GM19438 (cell line): ENCODE results near the gene OGFOD1.

Experiments used
- ATAC-seq: cut with Tn5 transposase; IDR thresholded peaks from one replicate; pipeline ENCODE4 v1.9.1; 2021; ENCODE audit warnings: low read depth; ENCODE audit not compliant: unreplicated experiment

The OGFOD1 gene

DNA sequence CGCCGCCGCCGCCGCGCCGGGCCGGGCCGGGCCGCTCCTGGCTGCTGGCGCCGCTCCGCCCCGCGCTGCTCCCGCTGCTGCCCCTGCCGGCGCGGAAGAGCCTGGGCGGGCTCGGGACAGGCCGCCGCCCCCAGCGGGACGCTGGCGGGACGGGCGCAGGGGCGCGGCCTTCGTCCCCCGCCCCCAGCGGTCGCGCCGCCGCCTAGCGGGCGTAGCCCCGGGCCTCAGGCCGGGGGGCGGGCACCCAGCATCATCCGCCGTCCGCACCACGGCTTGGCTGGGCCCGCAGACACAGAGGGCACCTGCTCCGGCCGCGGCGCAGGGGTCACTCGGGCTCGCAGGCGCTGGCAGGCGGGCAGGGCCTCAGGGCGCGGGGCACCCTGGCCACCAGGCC, 25.9 kb upstream of the OGFOD1 start, which contains the start of gene AMFR:
Gene AMFR, minus strand, starts transcription at position 107 of the 394 bp plus-strand sequence. CDS start 218 bp downstream, outside the sequence.
- peak; percentile 73 for ATAC-seq

DNA sequence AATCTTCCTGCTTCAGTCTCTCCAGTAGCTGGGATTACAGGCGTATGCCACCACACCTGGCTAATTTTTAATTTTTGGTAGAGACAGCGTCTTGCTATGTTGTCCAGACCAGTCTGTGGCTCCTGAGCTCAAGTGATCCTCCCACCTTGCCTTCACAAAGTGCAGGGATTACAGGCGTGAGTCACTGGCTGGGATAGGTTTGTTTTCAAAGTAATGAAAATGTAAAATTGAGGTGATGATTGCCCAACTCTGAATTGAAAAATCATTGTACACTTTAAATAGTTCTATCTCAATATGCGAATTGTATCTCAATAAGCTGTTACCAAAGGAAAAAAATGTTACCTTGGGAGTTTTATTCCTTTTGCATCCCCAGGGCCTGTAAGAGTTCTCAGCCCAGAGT, 24.8 kb upstream of the OGFOD1 start:
- no peak for ATAC-seq

DNA sequence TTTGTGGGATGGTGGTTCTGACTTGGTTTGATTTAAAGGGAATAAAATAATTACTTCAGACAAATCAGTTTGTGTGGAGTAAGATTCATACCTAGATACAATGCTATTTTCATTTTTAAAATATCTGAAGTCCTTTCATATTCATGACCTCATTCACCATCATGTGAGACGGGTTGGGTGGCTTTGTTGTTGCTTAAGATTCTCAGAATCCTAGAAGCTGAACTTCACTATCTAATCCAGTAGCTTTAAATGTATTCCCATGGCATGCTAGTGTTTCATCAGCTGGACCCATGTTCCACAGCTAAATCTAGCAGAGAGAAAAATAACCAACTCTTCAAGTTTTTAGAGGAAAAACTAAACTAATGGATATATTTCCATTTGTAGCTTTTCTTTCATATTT, 23.3 kb upstream of the OGFOD1 start:
- no peak for ATAC-seq

DNA sequence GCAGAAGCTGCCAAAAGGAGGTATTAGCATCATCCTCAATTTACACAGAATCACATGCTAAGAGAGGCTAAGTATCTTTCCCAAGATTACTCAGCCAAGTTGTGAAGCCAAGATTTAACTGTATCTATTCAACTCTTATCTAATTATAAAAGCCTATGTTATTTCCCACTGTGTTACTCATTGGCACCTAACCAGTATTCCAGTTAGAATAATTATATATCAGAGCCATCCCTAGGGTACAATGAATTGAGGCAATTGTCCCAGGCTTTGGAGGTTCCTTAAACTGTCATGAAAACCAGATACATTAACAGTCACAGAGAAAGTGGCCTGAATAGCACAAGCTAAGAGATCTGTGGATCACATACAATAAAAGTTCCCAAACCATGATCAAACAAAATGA, 15.1 kb upstream of the OGFOD1 start:
- no peak for ATAC-seq

DNA sequence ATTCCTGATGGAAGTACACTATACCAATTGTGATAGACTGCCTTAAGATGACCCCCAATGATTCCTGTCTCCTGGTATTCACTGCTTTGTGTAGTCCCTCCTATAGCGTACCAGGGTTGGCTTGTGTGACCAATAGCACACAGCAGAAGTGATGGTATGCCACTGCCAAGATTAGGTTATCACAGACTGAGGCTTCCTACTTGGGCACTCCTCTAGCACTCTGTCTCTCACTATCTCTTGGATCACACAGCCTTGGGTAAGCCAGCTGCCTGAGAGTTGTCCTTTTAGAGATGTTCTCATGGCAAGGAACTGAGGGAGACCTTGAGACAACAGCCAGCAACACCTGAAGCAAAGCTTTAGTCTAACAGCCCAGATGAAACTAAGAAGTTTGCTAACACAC, 13.3 kb upstream of the OGFOD1 start:
- no peak for ATAC-seq

DNA sequence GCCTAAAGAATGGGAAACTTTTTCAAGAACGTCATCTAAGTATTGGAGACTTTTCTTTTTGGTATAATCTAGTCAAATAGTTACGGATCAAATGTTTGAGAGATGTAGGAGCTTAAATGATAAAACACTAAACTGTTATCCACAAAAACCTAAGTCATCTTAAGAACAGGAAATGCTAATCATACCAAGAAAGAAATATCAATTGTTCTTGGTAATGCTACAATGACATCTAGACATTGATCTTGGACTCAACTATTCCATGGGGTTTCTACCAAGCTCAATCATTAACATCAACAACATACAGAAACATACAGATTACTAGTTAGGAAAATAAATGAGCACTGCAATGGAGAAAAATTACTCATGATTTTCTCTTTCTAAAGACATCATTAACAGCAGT, 4.1 kb upstream of the OGFOD1 start:
- no peak for ATAC-seq

DNA sequence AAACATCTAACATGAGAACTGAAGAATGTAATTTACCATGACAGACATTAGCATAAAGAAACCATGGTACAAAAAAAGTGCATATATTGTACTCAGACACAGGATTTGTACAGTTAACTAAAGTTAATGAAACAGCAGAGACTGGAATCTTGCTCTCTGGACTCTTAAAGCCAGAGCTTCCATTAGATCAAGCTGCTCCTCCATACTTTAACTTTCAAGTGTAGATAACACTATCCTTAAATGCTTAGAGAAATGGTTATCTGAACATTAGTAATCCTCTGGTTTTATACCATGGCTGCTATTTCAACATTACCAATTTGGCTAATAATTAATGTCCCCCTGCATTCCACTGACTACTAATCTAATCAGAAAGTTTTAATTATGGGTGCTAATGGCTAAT, 3.3 kb upstream of the OGFOD1 start:
- ATAC-seq = no peak

DNA sequence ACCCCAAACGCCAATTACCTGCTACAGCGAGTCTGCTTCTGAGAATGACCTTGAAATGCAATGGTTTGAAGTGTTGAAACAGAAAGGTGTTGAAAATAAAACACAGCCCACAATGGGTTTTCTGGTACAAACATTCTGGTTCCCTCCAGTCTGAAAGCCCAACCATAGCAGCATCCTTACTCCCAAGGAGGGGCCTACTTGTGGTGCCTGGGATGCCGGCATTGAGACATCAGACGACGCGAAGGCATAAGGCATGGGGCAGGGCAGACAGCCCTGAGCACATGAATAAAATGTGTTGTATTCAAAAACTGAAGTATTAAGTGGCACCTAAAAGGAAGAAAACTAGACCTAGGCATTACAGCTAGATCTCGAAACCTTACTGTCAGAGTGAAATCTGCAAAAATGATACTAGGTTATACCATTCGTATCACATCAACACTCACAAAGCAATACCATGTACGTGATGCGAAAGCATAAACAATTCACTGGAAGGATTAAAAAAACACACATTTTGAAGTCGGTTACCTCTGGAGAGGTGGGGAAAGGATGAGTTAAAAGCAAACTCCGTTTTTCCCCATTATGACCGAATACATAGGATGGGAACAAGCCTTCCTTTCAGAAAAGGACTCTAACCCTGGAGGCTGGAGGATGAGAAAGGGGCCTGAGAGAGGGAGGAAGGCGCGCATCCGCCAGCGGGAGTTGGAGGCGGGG, 924 bp upstream of the OGFOD1 start:
- peak; percentile 42 for ATAC-seq

DNA sequence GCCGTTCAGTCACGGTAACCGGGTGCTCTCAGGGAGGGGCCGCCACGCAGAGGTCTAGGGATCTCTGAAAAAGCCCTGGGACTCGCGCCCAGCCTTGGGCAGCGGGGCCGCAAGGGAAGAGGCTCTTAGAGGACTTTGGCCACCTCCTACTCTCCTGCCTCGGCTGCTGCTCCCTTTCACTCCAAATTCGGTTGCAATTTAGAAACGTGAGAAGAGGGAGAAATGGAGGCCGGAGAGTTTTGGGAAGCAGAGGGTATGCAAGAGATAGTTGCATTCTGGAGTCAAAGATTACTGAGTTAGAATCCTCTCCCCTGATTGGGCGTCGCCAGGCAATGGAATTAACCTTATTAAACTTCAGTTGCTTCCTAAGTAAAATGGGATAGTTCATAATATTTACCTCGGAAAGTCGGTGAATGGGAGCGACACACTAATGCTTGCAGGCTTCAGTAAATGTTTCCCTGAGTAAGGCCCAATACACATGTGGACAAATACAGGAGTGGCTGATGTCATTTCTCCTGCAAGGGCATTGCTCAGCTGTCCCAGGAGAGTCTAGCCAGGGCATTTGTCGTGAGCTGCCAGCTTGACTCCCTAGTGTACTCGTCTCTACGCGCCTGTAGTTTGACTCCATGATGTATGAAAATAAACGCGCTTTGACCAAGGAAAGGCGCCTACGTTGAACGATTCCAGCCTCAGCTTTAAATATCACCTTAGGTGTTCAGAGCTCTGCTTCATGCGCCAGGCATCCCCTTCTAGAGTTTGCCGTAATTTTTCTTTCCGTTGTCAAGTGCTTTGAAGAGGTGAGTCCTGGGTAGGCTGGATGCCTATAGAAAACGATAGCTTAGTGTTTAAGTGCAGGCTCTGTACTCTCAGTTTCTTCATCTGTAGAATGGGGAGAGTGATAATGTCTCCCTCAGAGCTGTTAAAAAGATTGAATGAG, 667 bp downstream of the OGFOD1 start:
- ATAC-seq = peak; percentile 42

DNA sequence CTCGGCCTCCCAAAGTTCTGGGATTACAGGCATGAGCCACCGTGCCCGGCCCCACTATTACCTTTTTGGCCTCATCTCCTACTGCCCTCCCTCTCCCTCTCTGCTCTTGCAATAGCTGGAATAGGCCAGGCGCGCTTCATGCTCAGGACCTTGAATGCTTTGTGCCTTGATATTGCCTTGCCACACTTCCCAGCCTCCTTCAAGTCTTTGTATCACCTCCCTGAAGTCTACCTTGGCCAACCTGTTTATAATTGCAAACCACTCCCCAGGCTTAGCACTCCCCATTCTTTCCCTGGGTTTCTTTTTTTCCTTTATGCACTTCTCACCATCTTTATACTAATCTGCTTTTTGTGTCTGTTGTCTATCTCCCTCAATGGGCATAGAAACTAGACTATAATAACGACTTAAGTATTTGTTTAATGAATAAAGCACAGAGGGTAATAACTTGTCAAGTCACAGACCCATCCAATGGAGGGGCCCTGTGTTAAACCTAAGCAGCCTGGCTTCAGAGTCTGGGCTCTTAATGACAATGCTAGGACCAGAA, 6.6 kb downstream of the OGFOD1 start:
- no peak for ATAC-seq

DNA sequence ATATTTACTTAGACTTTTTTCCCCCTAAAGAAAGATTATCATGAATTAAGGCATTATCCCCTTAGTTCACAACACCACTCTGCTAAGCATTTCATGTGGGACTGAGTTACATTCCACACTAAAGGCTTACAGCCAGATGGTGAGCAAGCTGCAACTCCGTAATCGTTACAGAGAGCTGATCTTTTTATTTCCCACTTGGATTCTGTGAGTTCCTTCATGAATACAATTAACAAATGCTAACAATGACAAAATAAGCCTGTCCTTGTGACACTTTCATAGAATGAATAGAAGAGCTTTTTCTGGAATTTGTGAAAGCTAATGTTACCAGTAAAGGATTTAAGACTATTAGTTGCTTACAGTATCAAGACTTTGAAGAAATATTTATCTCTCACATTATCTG, 8.7 kb downstream of the OGFOD1 start:
- no peak for ATAC-seq

DNA sequence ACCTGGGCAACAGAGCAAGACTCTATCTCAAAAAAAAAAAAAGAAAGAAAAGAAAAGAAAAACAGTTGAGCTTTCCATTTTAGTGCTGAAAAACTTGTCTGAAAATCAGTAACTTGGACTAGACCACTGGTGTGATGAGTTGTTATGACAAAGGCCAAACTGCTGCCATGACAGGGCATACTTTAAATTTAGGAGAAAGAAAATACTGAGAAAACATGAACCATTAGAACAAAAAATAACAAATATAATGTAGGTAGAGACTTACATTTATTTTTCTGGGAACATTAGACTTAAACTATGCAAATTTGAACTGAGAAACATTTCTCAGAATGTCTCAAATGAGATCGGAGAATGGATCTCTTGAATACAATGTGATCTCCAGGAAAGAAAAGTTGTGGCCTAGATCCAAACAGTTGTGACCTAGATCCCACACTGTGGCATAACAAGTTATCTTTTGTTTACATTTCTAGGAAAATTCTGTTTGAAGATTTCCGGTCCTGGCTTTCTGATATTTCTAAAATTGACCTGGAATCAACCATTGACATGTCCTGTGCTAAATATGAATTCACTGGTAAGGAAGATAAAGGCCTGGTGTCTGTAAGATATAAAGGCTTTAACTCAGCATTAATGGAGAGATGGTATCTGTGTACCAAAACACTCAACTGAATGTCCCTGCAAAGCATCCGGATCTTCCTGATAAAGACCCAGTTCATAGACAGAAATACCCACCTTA, 10.9 kb downstream of the OGFOD1 start:
- ATAC-seq = no peak

DNA sequence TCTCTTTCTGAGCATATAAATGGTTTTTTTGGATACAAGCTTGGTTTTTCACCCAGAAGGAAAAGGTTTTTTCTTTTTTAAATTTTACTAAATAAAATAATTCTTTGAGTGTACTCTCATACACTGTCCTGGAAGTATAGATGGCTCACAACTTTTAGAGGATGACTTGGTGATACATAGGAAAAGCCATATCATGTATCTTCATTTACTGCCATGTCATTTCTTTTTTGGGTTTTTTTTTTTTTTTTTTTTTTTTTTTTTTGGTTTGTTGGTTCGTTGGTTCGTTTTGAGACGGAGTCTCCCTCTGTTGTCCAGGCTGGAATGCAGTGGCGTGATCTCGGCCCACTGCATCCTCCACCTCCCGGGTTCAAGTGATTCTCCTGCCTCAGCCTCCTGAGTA, 11.8 kb downstream of the OGFOD1 start:
- no peak for ATAC-seq

DNA sequence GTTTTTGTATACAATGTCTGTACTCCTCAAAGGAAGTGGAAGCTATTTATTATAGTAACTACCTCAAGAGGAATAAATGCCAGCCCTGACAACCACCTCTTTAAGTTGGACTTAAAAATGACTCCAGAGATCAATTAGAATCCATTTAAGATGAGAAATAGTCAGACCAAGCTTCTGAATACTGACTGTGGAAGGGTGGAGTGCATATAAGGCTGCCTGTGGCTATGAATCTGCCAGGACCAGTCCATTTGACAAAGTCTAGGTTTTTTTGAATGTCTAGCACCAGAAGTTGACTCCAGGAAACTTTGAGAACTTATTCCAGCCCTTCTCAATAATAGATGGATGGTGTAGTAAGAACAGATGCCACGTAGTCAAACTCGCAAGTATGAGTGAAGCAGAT, 15.0 kb downstream of the OGFOD1 start:
- ATAC-seq = no peak

DNA sequence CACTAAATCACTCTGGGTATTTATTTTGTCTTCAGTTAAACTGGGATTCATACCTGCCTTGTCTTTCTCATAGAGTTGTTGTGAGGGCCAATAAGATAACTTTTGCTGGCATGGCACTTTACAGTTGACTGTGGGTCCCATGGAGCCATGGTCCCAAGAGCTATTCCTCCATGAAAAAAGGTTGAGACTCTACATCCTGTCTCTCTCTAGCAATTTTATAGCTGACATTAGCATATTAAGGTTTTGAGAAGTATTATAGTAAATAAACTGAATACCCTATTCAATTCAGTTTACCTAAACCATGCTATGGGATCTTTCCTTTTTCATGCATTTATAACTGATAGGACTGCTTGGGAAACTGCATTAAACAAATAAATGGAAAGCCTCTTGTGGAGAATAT, 17.4 kb downstream of the OGFOD1 start:
- no peak for ATAC-seq

DNA sequence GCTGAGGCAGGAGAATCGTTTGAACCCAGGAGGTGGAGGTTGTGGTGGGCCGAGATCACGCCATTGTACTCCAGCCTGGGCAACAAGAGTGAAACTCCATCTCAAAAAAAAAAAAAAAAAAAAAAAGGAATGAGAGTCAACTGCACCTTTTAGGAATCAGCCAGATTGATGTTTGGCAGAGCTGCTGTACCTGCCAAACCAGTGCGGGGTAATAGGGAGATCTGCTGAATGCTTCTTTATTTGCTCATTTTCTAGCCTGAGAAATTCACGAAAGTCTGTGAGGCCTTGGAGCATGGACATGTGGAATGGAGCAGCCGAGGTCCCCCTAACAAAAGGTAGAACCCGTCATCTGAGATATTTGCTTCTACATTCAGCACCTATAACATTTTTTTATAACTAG, 18.4 kb downstream of the OGFOD1 start:
- ATAC-seq = no peak

DNA sequence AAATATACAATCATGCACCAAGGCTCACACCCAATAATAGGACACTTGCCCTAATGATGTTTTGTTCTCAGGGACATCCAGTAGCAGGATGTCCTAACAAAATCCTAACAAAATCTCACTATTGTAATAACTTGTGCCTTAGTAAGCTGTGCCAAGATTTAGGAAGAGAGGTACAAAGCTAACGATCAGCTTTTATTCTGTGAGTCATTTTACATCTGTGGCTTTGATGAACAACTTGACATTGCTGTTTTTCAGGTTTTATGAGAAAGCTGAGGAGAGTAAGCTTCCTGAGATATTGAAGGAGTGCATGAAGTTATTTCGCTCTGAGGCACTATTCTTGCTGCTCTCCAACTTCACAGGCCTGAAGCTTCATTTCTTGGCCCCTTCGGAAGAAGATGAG, 18.9 kb downstream of the OGFOD1 start:
- no peak for ATAC-seq

DNA sequence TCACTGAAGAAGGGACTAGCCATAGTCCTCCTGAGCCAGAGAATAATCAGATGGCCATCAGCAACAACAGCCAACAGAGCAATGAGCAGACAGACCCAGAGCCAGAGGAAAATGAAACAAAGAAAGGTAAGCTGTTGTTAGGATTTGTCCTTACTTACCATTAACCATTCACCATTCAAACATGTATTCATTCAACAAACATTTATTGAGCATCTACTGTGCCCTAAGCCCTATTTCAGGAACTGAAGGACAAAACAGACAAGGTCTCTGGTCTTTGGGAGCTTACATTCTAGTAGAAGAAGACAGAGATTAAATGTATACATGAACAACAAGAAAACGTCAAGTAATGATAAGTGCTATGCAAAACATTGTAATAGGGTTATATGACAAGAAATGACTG, 19.3 kb downstream of the OGFOD1 start:
- ATAC-seq = no peak

DNA sequence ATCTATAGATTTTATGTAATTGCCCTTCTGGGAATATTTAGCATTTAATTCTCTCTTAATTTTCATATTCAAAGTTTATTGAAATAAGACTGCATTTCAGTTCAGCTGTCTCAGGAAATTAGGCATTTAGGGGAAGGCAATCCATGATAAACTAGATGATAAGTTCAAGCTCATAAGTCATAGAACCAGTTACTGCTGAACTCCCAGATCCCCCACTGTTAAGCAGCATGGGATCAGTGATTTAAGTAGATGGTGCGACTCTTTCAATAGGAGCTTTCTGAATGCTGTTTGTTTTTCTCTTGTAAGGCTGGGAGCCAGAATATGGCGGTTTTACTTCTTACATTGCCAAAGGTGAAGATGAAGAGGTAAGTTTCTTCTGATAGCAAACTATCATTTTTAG, 23.8 kb downstream of the OGFOD1 start:
- ATAC-seq = no peak

DNA sequence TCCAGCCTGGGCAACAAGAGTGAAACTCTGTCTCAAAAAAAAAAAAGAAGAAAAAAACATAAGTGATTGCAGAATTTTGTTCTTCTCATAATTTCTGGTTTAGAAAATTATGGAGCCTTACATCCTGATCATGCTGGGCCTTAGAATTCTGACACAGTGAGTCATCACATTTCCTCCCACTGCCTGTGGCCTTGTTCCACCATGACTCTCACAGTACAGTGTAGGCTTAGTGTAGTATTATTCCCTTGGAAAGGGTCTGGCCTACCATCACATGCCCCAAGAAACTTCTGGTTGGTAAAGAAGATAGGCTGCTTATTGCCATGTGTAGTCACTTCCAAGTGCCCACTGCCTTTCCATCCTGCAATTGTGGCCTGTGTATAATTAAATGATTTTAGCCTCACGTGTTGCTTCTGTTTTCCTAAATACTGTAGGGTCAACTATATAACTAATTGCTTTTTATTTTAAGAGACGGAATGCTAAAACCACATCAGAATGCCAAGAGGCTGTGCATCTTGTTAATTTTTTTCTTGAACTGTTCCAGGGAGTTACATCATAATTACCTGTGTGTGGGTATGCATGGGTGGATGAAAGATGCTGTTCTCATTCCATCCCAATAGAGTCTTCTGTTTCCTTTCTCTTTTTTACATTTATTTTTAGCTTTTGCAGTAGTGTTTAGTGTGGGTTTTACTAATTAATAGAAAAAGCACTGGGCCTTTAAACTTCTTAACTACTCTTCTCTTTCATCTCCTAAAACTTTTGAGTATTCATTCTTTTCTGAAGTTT, 25.9 kb downstream of the OGFOD1 start:
- ATAC-seq = no peak
